K562 (cell line): ENCODE measurements around the gene GATC. TPM values are rescaled to one million over a fixed set of nuclear protein-coding genes. Genes with fewer than 3 reads are reported as not detected.

Source experiments
- ATAC-seq: fragments of 200-7000 bp; cut with Tn5 transposase; 3 replicates; pipeline ENCODE4 v1.9.1; 2020; ENCODE audit warnings: moderate library complexity
- BruUV-seq: library from RNA; stranded (reverse); fragments of 400-500 nt; replicated peaks from 2 replicates; lab custom pipeline; 2021; lab: Mats Ljungman, UMichigan
- CTCF ChIA-PET: fragments of 300-600 bp; formaldehyde crosslinking; extraction: SDS; loops from one replicate; lab custom pipeline; 2021; ENCODE audit warnings: low intra/inter-chr PET ratio; lab: Yijun Ruan, JAX
- POLR2A ChIA-PET: fragments of 300-600, 350-650 bp; sonication (Branson Sonifier 250); formaldehyde crosslinking; extraction: SDS; loops from one replicate; lab custom pipeline; 2021; ENCODE audit warnings: antibody characterized with exemption, inconsistent platforms; lab: Yijun Ruan, JAX
- DNase-seq, 4 experiments: peaks; one replicate each; pipeline versions ENCODE4 v3.0.0 to v3.0.0-alpha.2; 2011 to 2018; ENCODE audit warnings: low spot score in 3 of 4, mixed read lengths in 3 of 4; ENCODE audit errors: extremely low read depth in 1 of 4
- FAIRE-seq: peaks from 2 replicates; lab custom pipeline; 2011; peaks lifted over from hg19 to GRCh38; lab: Jason Lieb, UNC
- H2AFZ ChIP-seq: 2 replicates; pipeline ENCODE4 v1.6.0; 2011; ENCODE audit warnings: low read depth, low read length, control low read depth, inconsistent platforms
- H3K27ac ChIP-seq: fragments of 200-600 bp; 3 replicates; pipeline ENCODE4 v1.8.0; 2011; ENCODE audit warnings: low read depth, mild to moderate bottlenecking, control low read depth, inconsistent platforms, low read length, moderate library complexity, mixed read lengths; ENCODE audit errors: extremely low read depth
- H3K27me3 ChIP-seq, 2 experiments: fragments of 300-600 bp in 1 of 2; 2 replicates in 1 of 2; 3 replicates in 1 of 2; pipeline versions ENCODE4 v1.6.0 to v1.8.0; 2011; ENCODE audit warnings: inconsistent platforms in 2 of 2, low read length in 2 of 2, mild to moderate bottlenecking in 1 of 2, mixed read lengths in 1 of 2, moderate library complexity in 1 of 2; ENCODE audit not compliant: control insufficient read depth in 2 of 2, insufficient read depth in 2 of 2
- H3K36me3 ChIP-seq: fragments of 300-600 bp; 3 replicates; pipeline ENCODE4 v1.8.0; 2011; ENCODE audit warnings: mild to moderate bottlenecking, low read length, inconsistent platforms; ENCODE audit not compliant: control insufficient read depth, insufficient read depth
- H3K4me1 ChIP-seq, 2 experiments: fragments of 200-600 bp in 1 of 2; replicated peaks in 1 of 2; 2 replicates in 1 of 2; 3 replicates in 1 of 2; pipeline versions ENCODE4 v1.5.1 to v1.8.0; 2011; ENCODE audit warnings: inconsistent platforms in 2 of 2, low read length in 2 of 2, mild to moderate bottlenecking in 1 of 2, mixed read lengths in 1 of 2, moderate library complexity in 1 of 2; ENCODE audit not compliant: control insufficient read depth in 2 of 2, insufficient read depth in 2 of 2
- H3K4me2 ChIP-seq: 2 replicates; pipeline ENCODE4 v1.6.1; 2011; ENCODE audit warnings: low read length, control low read depth, inconsistent platforms, mixed read lengths; ENCODE audit not compliant: insufficient read depth
- H3K4me3 ChIP-seq: fragments of 200-600 bp; sonication (generic), shearing (Covaris generic); 2 replicates; pipeline ENCODE4 v1.5.1; 2016; ENCODE audit warnings: control low read depth, inconsistent platforms
- H3K79me2 ChIP-seq: fragments of 200-600 bp; 3 replicates; pipeline ENCODE4 v1.8.0; 2011; ENCODE audit warnings: low read length, inconsistent platforms; ENCODE audit not compliant: control insufficient read depth, insufficient read depth
- H3K9ac ChIP-seq, 2 experiments: 2 replicates each; pipeline versions ENCODE4 v1.6.0 to v1.6.1; 2011; ENCODE audit warnings: low read depth in 2 of 2, low read length in 2 of 2, control low read depth in 1 of 2, inconsistent platforms in 1 of 2, mild to moderate bottlenecking in 1 of 2, mixed read lengths in 1 of 2; ENCODE audit not compliant: insufficient read depth in 1 of 2
- H3K9me1 ChIP-seq: one replicate; pipeline ENCODE4 v1.6.0; 2011; ENCODE audit warnings: inconsistent platforms, mild to moderate bottlenecking, low read length, moderate library complexity; ENCODE audit not compliant: control insufficient read depth, insufficient read depth
- H3K9me3 ChIP-seq: replicated peaks from 2 replicates; pipeline ENCODE4 v1.5.1; 2011; ENCODE audit warnings: low read depth, low read length, inconsistent platforms; ENCODE audit not compliant: control insufficient read depth, insufficient read depth
- H4K20me1 ChIP-seq: replicated peaks from 2 replicates; pipeline ENCODE4 v1.6.1; 2011; ENCODE audit warnings: low read length, inconsistent platforms, mixed read lengths; ENCODE audit not compliant: control insufficient read depth, insufficient read depth
- BACH1 ChIP-seq: fragments of 200-800 bp; sonication (Bioruptor generic); IDR thresholded peaks from 2 replicates; pipeline ENCODE4 v1.6.1; 2016; ENCODE audit warnings: missing genetic modification characterization, missing compliant biosample characterization
- CEBPB ChIP-seq: fragments of 450-650 bp; IDR thresholded peaks from 2 replicates; pipeline ENCODE4 v1.6.1; 2016; ENCODE audit warnings: missing genetic modification characterization, missing compliant biosample characterization
- CHD7 ChIP-seq: fragments of 200-600 bp; sonication (generic); IDR thresholded peaks from one replicate; pipeline ENCODE4 v1.6.1; 2012; ENCODE audit warnings: mild to moderate bottlenecking, low read depth, low read length, inconsistent platforms
- MEF2D ChIP-seq: conservative IDR thresholded peaks from 2 replicates; pipeline ENCODE4 v1.6.1; 2016; ENCODE audit warnings: low read depth, missing genetic modification characterization, missing compliant biosample characterization
- OTX1 ChIP-seq: fragments of 450-650 bp; formaldehyde crosslinking; IDR thresholded peaks from 2 replicates; pipeline ENCODE4 v1.4.0; 2022; ENCODE audit warnings: mild to moderate bottlenecking
- TRIM24 ChIP-seq, 2 experiments: fragments of 450-650 bp; IDR thresholded peaks; 2 replicates each; pipeline ENCODE4 v1.6.1; 2016
- ZNF398 ChIP-seq: fragments of 250-450 bp; sonication (Bioruptor Pico); IDR thresholded peaks from 2 replicates; pipeline ENCODE4 v1.8.0; 2021; ENCODE audit warnings: moderate library complexity, mild to moderate bottlenecking, inconsistent platforms
- ZNF436 ChIP-seq: fragments of 250-450, 450-650 bp; sonication (Bioruptor Pico); formaldehyde crosslinking; IDR thresholded peaks from 2 replicates; pipeline ENCODE4 v1.7.0; 2020; ENCODE audit warnings: mild to moderate bottlenecking
- ZNF785 ChIP-seq: fragments of 250-450 bp; sonication (Bioruptor Pico); IDR thresholded peaks from 2 replicates; pipeline ENCODE4 v1.4.0; 2020; ENCODE audit warnings: mild to moderate bottlenecking
- ZNF830 ChIP-seq: fragments of 250-450 bp; sonication (Bioruptor Pico); IDR thresholded peaks from 2 replicates; pipeline ENCODE4 v1.5.0; 2021; ENCODE audit warnings: mild to moderate bottlenecking
- WGBS: fragments of 100-300 bp; shearing (Covaris generic); methylation state at CpG from one replicate; pipeline ENCODE4 v1.1.6; 2016; ENCODE audit warnings: low coverage, mixed read lengths; ENCODE audit not compliant: insufficient coverage; ENCODE audit errors: missing lambda C conversion rate; 5-methylcytosine and 5-hydroxymethylcytosine counted together
- in situ Hi-C: fragments of 300-500 bp; cut with MboI; formaldehyde crosslinking; loops from 4 replicates; pipeline ENCODE4 v1.15.0; 2018; ENCODE audit warnings: inconsistent platforms, mixed read lengths
- intact Hi-C: fragments of 100-400 bp; cut with micrococcal nuclease; formaldehyde crosslinking; loops from 2 replicates; pipeline ENCODE4 v1.14.2; 2022
- polyA plus RNA-seq, 8 experiments: library from polyadenylated mRNA; depleted of rRNA in 4 of 8; stranded (reverse) in 5 of 8; unstranded in 3 of 8; fragments of >200 nt; fragmentation: Nextera tagmentation in 2 of 8; fragmentation: Illumina TruSeq in 1 of 8; extraction: Ambion mirVana in 2 of 8; extraction: Trizol in 1 of 8; gene quantifications; 2 replicates each; pipeline versions ENCODE4 v1.2.1 to v1.2.3, GENCODE V29; 2011 to 2014; ENCODE audit warnings: inconsistent platforms in 1 of 8, missing spikeins in 1 of 8
- total RNA-seq, 7 experiments: library from RNA; depleted of rRNA in 6 of 7; stranded (reverse); fragments of >200 nt in 6 of 7; fragmentation: Illumina TruSeq in 2 of 7; extraction: Trizol in 2 of 7; gene quantifications; 2 replicates each; pipeline versions ENCODE4 v1.2.1 to v1.2.3, GENCODE V29; 2011 to 2021; ENCODE audit warnings: low replicate concordance in 1 of 7

Gene GATC
- total and polyA plus RNA-seq, 9 of the 15 experiments (the other 6 are each of a cell fraction or from before 2014, with no cell fraction given) = 5.8 to 52.6 (median 28.2) TPM

GRCh38 chr12:120403869-120404268 lies 42.4 kb upstream of the GATC start:
- ATAC-seq (no peak), FAIRE-seq (no peak), DNase-seq (no peak)
- no peaks in the 10 kb centered on the region for H3K36me3 ChIP-seq
- CTCF ChIA-PET = no interaction called here
- peaks cover 0 to 14% of the 10 kb centered on the region in 2 experiments; a peak in 3 of 5 replicates for H3K27me3 ChIP-seq
- BruUV-seq = no TSS peak
- in situ Hi-C loops = no loop called here
- intact Hi-C loops = no loop called here
- no peaks in the 10 kb centered on the region for H3K79me2 ChIP-seq
- no peak overlapping the region for H3K27ac ChIP-seq
- H3K9me3 ChIP-seq = no peaks in the 10 kb centered on the region; the same call in 1 of the 2 replicates
- no peak overlapping the region for H2AFZ ChIP-seq
- H3K9ac ChIP-seq = no peak overlapping the region
- H3K4me2 ChIP-seq = no peak overlapping the region
- no peaks in the 10 kb centered on the region; a peak in 1 of 5 replicates for H3K4me1 ChIP-seq
- H4K20me1 ChIP-seq = no peaks in the 10 kb centered on the region
- no peak overlapping the region for H3K4me3 ChIP-seq
- POLR2A ChIA-PET = interaction anchor here (0.6 to 1.3 kb wide), 2 partner anchors 112 to 753 kb away, joined by 3 to 6 read pairs; partner anchors contain the start of gene RNU4-2
- H3K9me1 ChIP-seq = no peaks in the 10 kb centered on the region
- WGBS = 2% methylated on average over 3 of the region's 3 CpGs
- TF ChIP-seq CHD7 = no peak
- TF ChIP-seq ZNF398 (CRISPR knock-in tag) = no peak
- TF ChIP-seq MEF2D (tag) = no peak
- TF ChIP-seq ZNF830 (CRISPR knock-in tag) = no peak
- no peak for TF ChIP-seq OTX1
- no peak for TF ChIP-seq ZNF436
- no peak for TF ChIP-seq ZNF785 (CRISPR knock-in tag)
- TF ChIP-seq TRIM24 (IDR thresholded peaks at IDR 0.05) = no peak
- no peak for TF ChIP-seq CEBPB (tag)
- no peak for TF ChIP-seq BACH1 (tag)
